GM19452 (cell line): ENCODE data around the gene DHRS3.
A peak's percentile ranks its signal among the peaks of the same experiment; 100 is the strongest.

Experiments used
- ATAC-seq: cut with Tn5 transposase; IDR thresholded peaks from one replicate; pipeline ENCODE4 v1.9.1; 2021; ENCODE audit not compliant: unreplicated experiment

Gene DHRS3

DNA sequence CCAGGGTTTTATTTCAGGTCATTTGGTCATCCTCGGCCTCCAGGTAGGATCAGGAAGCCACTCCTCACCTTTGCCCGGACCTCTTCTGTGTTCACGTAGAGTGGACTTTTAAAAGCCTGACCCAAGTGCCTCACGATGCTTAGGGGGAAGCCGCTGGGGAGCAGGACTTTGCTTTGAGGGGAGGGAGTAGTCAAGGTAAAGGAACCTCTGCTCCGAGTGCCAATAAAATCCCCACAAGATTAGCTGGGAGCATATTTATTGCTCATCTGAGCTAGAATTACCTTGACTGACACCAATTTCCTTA, 603 bp upstream of the DHRS3 start:
- ATAC-seq = no peak

DNA sequence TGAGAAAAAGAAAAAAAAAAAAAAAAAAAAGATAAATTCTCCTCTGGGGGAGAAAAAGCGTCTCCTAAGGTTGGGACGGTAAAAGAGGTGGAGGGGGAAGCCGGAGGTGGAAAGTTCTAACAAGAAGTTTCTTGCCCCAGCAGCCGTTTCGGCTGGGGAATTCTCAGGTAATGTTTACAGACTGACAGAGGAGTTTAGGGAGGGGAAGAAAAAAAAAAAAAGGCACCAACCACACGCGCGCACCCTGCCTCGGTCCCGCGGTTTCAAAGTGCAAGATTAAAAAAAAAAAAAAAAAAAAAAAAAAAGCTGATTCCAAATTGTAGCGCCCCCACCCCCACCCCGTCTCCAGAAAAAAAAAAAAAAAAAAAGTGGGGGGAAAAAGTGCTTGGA, 504 bp downstream of the DHRS3 start:
- no peak for ATAC-seq

DNA sequence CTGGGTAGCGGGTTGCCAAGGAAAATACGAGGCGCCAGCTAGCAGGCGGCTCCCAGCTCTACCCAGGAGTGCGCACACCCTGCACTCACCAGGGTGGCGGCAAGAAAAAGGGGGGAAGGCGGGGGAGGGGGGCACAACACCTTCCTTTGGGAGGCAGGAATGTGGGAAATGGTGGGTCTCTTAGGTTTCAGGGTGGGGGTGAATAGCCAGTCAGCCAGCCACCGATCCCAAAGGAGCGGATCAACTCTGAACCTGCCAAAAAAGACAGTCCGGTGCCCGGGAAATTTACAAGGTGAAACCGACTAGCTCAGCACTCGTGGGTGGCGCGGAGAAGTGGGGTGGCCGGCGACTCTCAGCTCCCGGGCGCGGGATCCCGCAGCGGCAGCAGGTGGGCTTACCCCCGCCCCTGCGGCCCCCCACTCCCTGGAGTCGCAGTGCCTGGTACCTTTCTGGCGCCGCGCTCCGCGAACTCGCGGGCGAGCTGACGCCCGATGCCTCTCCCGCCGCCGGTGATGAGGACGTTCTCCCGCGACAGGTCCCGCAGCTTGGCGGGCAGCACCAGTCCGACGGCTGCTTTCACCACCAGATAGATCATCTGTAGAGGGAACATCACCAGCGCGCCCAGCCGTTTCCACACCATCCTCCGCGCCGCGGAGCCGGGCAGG, 1.2 kb downstream of the DHRS3 start:
- no peak for ATAC-seq

- ATAC-seq = no peak
Observed at GRCh38 chr1:12615865-12616708, 1.9 kb downstream of the DHRS3 start.

- ATAC-seq = no peak
Observed at GRCh38 chr1:12615159-12615864, 2.7 kb downstream of the DHRS3 start.

GRCh38 chr1:12614402-12615158, 3.4 kb downstream of the DHRS3 start:
- ATAC-seq = no peak

DNA sequence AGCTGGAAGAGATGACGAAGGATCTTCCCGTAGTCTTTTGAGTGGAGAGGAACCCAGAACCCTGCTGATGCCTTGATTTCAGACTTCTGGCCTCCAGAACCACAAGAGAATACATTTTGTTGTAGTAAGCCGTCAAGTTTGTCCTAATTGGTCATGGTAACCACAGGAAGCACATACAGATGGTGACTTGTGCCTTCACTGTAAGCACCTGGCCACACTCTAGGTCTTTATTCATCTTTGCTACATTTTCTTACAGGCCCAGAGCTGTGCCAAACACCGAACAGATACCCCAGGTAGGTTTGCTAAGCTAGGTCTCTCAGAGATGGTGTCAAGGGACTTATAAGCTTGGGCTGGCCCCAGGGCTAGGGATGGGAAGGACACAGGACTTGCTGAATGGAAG, 4.8 kb downstream of the DHRS3 start:
- ATAC-seq = no peak

GRCh38 chr1:12610941-12611340, 7.1 kb downstream of the DHRS3 start:
- ATAC-seq = no peak

DNA sequence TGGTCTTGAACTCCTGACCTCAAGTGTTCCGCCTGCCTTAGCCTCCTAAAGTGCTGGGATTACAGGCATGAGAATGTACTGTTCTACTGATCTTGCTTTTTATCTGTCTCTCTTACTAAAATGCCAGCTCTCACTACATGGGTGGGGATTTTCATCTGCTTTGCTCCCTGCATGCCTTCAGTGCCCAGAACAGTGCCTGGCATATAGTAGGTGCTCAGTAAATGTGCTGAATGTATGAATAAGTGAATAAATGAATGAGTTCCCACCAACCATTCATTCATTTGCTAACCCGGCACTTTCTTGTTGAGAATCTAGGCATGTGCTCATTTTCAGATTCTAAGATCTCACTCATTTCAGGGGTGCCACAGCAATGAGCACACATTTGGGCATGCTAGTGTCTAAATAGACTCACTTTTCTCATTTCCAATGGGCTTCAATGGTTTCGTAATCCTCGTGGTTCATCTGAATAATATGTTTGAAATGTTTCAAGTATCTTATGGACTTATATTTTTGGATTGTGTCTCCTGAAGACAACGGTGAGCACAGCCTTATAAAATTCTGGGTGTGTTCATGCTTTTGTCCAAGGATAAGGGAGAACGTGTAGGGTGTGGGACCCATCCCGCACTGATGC, 7.6 kb downstream of the DHRS3 start:
- no peak for ATAC-seq

- ATAC-seq = no peak
Observed at GRCh38 chr1:12609469-12610003, 8.5 kb downstream of the DHRS3 start.

DNA sequence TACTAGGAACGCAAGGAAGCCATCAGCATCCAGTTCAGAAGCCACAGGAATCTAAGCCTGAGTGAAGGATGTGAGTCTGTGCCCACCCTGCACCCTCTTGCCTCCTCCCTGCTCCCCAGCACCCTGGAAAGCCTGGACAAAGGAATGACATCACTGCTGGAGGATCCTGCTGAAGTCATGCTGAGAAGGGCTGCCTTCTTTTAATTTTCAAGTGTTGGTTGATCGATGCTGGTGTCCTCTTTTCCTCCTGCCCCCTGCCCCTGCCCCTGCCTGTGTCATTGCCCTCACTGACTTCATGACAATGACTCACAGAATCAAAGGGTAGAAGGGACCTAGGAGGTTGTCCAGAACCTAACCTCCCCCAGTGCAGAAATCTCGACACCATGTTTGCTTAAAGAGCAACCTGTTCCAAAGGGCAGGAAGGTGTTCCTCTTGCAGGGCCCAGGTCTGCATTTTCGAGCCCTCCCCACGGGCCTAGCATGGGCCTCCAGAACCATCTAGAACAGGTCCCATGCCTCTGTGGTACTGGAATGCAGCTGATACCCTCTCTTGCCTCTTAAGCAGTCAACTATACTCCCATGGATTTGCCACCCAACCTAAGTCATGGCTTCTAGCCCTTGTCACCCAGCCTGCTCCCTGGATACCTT, 9.6 kb downstream of the DHRS3 start:
- ATAC-seq = no peak

GRCh38 chr1:12607263-12607662, 10.7 kb downstream of the DHRS3 start:
- ATAC-seq = no peak

DNA sequence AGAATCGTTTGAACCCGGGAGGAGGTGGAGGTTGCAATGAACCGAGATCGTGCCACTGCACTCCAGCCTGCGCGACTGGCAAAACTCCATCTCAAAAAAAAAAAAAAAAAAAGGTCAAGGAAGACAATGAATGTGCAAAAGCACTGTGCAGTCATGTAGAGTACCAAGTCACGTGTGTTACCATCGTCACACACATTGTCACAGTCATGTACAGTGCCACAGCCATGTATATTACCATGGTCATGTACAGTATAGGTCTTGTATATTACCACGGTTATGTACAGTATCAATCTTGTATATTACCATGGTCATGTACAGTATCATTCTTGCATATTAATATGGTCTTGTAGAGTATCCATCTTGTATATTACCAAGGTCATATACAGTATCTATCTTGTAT, 13.0 kb downstream of the DHRS3 start:
- ATAC-seq = no peak

GRCh38 chr1:12604114-12604874, 13.7 kb downstream of the DHRS3 start:
- ATAC-seq = peak; percentile 82

DNA sequence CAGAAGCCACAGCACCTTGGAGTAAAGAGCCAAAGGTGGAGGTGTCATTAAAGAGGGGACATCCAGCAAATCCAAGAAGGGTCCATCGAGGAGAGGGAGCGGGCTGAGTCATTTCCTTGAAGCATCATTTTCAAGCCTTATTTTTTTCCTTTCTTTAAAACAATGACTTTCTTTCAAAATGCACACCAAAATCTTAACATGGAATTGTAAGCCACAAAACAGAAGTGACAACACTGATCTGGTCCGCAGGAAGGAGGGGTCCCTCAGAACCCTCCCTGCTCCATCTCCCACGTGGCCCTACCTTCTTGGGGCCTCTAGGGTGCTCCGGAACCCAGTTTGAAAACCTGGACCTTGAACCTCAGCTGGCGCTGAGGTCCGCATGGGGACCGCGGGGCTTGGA, 14.8 kb downstream of the DHRS3 start:
- ATAC-seq = no peak

- no peak for ATAC-seq
Observed at GRCh38 chr1:12602659-12603024, 15.4 kb downstream of the DHRS3 start.

DNA sequence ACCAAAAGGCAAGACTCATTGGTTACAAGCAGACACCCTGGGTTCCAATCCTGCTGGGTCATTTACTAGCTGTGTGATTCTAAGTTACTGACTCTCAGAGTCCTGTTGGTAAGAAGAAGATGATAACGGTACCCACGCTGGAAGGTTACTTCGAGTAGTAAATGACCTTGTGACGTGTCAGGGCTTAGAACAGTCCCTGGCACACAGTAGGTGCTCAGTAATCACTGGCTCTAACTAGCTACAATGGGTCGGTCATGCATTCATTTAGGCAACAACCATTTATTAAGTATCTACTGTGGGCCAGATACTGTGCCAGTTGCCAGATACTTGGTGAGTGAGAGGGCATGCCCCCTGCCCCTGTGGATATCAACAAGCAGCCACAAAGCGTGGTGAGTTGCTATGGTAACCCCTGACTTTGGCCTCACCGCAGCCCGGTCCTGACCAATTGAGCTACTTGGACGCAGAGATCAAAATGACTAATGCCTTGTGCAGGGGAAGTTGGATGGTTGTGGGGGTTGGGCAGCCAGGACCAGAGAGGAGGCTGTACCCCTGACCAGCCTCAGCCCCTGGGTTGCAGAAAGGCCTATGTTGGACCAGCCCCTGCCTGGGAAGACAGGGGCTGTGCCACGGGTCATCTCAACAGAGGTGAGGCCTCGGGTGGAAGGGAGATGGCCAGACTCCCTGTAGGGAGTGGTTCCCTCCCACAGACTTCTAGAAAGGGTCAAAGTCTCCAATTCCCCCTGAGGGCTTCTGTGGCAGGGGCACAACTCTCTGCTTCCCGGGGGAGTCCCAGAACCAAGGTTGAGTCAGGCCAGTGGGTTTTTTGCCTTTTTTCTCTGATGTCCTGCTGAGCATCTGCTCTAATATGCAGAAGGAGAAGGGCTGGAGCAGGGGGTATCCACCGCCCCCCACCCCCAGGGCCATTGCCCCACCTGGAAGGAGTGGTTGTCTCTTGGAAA, 16.0 kb downstream of the DHRS3 start:
- ATAC-seq = no peak

DNA sequence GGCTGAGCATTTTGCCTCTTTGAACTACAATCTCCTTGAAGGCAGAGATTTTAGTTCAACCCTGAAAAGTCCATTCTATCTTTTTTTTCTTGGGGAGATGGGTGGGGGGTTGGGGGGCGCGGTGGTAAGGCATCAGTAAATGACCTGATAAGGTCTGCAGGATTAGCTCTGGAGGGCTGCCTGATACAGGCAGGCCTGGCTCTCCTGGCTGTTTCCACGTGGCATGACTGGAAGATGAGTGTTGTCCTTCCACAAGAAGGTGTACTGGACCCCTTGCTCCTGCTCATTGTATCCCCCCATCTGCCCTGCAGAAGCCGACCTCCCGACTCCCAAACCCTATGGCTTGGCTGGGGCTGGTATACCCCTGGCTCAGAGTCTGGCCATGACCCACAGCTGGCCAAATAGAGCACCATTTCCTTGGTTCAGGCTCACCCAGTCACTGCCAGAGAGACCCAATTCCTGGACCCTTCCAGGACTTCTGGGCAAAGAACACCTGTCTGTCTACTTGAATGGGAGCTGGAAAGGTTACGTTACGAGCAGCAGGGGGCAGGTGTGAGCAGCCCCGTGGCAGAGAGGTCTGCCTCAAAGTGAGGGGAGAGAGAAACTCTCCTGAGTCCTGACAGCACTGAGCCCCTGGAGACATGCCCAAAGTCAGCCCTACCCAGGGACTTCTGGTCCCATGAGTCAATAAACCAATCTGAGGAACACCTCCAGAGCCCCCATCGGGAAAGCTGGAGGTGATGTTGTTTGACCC, 17.0 kb downstream of the DHRS3 start:
- ATAC-seq = no peak
